ENCODE data around the gene RALGDS. TPM values are rescaled to one million over a fixed set of nuclear protein-coding genes. Genes with fewer than 3 reads are reported as not detected.

RALGDS gene
- total and polyA plus RNA-seq, 2 experiments from 2014 or later = 8.6 to 20.3 TPM

- Histone ChIP-seq H4K20me1 (replicated peaks; ENCODE audit: insufficient read depth) (peaks cover 10% of the 10 kb centered on the region; the same call in 1 of the 2 replicates), H3K36me3 (ENCODE audit: insufficient read depth) (no peaks in the 10 kb centered on the region), H3F3A (replicated peaks; ENCODE audit: low read depth) (no peaks in the 10 kb centered on the region), H3K9me2 (ENCODE audit: insufficient read depth) (no peaks in the 10 kb centered on the region), H3K4me3 (no peak overlapping the region), H3K4me1 (ENCODE audit: insufficient read depth) (no peaks in the 10 kb centered on the region), H3K27ac (ENCODE audit: low read depth) (no peak overlapping the region), H3K27me3 (ENCODE audit: insufficient read depth) (no peaks in the 10 kb centered on the region), H3K79me2 (replicated peaks; ENCODE audit: insufficient read depth) (no peaks in the 10 kb centered on the region), H3K4me2 (no peak overlapping the region), H2AFZ (no peak overlapping the region)
- H3K4me3 Mint-ChIP-seq = no peak overlapping the region
- H3K27me3 Mint-ChIP-seq (ENCODE audit: insufficient read depth, low read depth, poor library complexity) = peaks cover 24% of the 10 kb centered on the region
- no peak for ATAC-seq
- H3K36me3 Mint-ChIP-seq (ENCODE audit: low read depth) = no peaks in the 10 kb centered on the region; the same call in 2 of the 3 replicates
- TF ChIP-seq NANOG (IDR thresholded peaks at IDR 0.05; ENCODE audit: borderline replicate concordance) (no peak), ZNF114 (CRISPR knock-in tag; IDR thresholded peaks at IDR 0.05) (no peak), CREB1 (CRISPR knock-in tag; IDR thresholded peaks at IDR 0.05; ENCODE audit: low read depth) (no peak), POLR2AphosphoS5 (IDR thresholded peaks at IDR 0.05; ENCODE audit: low read depth) (no peak), STAT1 (IDR thresholded peaks at IDR 0.05; ENCODE audit: unreplicated experiment) (no peak), EZH2phosphoT487 (IDR thresholded peaks at IDR 0.05; ENCODE audit: unreplicated experiment) (no peak), CTCF (conservative IDR thresholded peaks at IDR 0.05; ENCODE audit: low read depth in 2 of 2) (no peak), ZNF462 (CRISPR knock-in tag; IDR thresholded peaks at IDR 0.05) (no peak), ZNF331 (CRISPR knock-in tag; IDR thresholded peaks at IDR 0.05; ENCODE audit: low read depth) (no peak), EZH2 (IDR thresholded peaks at IDR 0.05; ENCODE audit: low read depth, unreplicated experiment) (no peak), REST (IDR thresholded peaks at IDR 0.05; ENCODE audit: unreplicated experiment) (no peak), ETS1 (IDR thresholded peaks at IDR 0.05) (no peak), JUNB (IDR thresholded peaks at IDR 0.05; ENCODE audit: unreplicated experiment) (no peak)
- H3K4me1 Mint-ChIP-seq = peaks cover 10% of the 10 kb centered on the region
- H3K9me3 Mint-ChIP-seq = no peaks in the 10 kb centered on the region
- DNase-seq (ENCODE audit: low spot score) = no peak
- no peak overlapping the region for H3K27ac Mint-ChIP-seq
Observed at GRCh38 chr9:133129001-133129795, 8.2 kb upstream of the RALGDS start.
